RWPE2 (cell line): ENCODE data around the gene DEPDC4.
"Not testable (repeated sequence)": the region's sequence is repeated elsewhere in the genome, so short reads cannot be mapped to it uniquely, and the experiment has no call there.

Experiments used
- ATAC-seq: fragments of 200-7000 bp; cut with Tn5 transposase; 3 replicates; pipeline ENCODE4 v1.9.1; 2021; ENCODE audit warnings: low read depth
- DNase-seq: peaks from one replicate; pipeline ENCODE4 v3.0.0-alpha.2; 2020; ENCODE audit warnings: low spot score
- H3K27ac ChIP-seq: fragments of 450-650 bp; 2 replicates; pipeline ENCODE4 v1.5.1; 2017; ENCODE audit warnings: mild to moderate bottlenecking; ENCODE audit not compliant: poor library complexity, severe bottlenecking
- H3K27me3 ChIP-seq: fragments of 250-450 bp; sonication (Bioruptor Pico); 2 replicates; pipeline ENCODE4 v1.5.1; 2021; ENCODE audit warnings: mild to moderate bottlenecking, moderate library complexity; ENCODE audit not compliant: insufficient read depth, poor library complexity, severe bottlenecking
- H3K36me3 ChIP-seq: fragments of 250-450 bp; sonication (Bioruptor Pico); 2 replicates; pipeline ENCODE4 v1.5.1; 2020; ENCODE audit warnings: low read depth, mild to moderate bottlenecking, moderate library complexity
- H3K4me1 ChIP-seq: fragments of 250-450 bp; sonication (Bioruptor Pico); 2 replicates; pipeline ENCODE4 v1.5.1; 2021; ENCODE audit warnings: mild to moderate bottlenecking, moderate library complexity; ENCODE audit not compliant: insufficient read depth, poor library complexity, severe bottlenecking
- H3K4me3 ChIP-seq: fragments of 250-450 bp; sonication (Bioruptor Pico); 2 replicates; pipeline ENCODE4 v1.5.1; 2021; ENCODE audit warnings: mild to moderate bottlenecking, moderate library complexity; ENCODE audit not compliant: severe bottlenecking
- H3K9me3 ChIP-seq: fragments of 250-450 bp; sonication (Bioruptor Pico); 2 replicates; pipeline ENCODE4 v1.5.1; 2021; ENCODE audit warnings: mild to moderate bottlenecking, moderate library complexity; ENCODE audit not compliant: severe bottlenecking
- TF ChIP-seq, protein P1 (sequence below): fragments of 450-650 bp; IDR thresholded peaks from one replicate; pipeline ENCODE4 v1.5.1; 2017; ENCODE audit warnings: mild to moderate bottlenecking, moderate library complexity; ENCODE audit not compliant: poor library complexity, severe bottlenecking

DEPDC4 gene

DNA sequence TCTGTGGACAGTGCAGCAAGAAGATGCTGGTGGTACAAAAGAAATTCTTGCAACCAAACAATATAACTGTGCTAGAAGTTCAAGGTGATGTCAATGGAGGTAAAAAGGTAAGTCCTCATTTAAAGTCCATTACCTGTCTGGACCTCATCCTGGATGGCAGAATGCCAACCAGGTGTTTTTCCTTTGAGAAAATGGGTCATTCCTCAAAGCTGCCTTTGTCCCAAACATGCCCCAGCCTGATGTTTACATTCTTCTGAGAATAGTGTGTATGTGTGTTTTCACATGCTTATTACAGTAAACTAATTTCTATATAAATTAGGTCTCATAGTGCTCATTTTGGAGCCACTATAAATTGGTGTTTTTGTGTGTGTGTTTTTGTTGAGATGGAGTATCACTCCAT, 41.4 kb downstream of the DEPDC4 start:
- H3K27me3 ChIP-seq: no peaks in the 10 kb centered on the region
- H3K36me3 ChIP-seq: peaks cover 25% of the 10 kb centered on the region
- ATAC-seq: peak; percentile 63

GRCh38 chr12:100222173-100222572, 44.7 kb downstream of the DEPDC4 start:
- DNase-seq, H3K4me3 ChIP-seq, ATAC-seq, H3K27me3 ChIP-seq, H3K27ac ChIP-seq, H3K9me3 ChIP-seq: not testable (repeated sequence)
- H3K4me1 ChIP-seq: peaks cover 11% of the 10 kb centered on the region
- H3K36me3 ChIP-seq: peaks cover 58% of the 10 kb centered on the region

More for the DNA sequence above, 41.4 kb downstream of the DEPDC4 start:
- H3K4me1 ChIP-seq: peaks cover 22% of the 10 kb centered on the region
- H3K9me3 ChIP-seq: no peaks in the 10 kb centered on the region
- DNase-seq: no peak
- no peak overlapping the region for H3K4me3 ChIP-seq
- peak overlapping the region; percentile 55 for H3K27ac ChIP-seq
- TF ChIP-seq, protein P1, sequence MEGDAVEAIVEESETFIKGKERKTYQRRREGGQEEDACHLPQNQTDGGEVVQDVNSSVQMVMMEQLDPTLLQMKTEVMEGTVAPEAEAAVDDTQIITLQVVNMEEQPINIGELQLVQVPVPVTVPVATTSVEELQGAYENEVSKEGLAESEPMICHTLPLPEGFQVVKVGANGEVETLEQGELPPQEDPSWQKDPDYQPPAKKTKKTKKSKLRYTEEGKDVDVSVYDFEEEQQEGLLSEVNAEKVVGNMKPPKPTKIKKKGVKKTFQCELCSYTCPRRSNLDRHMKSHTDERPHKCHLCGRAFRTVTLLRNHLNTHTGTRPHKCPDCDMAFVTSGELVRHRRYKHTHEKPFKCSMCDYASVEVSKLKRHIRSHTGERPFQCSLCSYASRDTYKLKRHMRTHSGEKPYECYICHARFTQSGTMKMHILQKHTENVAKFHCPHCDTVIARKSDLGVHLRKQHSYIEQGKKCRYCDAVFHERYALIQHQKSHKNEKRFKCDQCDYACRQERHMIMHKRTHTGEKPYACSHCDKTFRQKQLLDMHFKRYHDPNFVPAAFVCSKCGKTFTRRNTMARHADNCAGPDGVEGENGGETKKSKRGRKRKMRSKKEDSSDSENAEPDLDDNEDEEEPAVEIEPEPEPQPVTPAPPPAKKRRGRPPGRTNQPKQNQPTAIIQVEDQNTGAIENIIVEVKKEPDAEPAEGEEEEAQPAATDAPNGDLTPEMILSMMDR: no peak

DNA sequence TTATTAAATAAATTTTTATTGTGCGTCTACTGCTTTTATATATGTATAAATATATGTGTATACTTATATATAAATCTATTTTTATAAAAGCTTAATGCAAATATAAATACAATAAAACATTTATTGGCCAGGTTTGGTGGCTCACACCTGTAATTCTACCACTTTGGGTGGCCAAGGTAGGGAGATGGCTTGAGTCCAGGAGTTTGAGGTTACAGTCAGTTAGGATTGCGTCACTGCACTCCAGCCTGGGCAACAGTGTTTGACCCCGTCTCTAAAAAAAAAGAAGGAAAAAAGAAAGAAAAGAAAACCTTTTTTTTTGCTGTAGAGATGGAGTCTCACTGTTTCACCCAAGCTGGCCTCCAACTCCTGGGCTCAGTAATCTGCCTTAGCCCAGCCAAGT, 45.4 kb downstream of the DEPDC4 start:
- Histone ChIP-seq H3K27ac (no peak overlapping the region), H3K9me3 (no peaks in the 10 kb centered on the region), H3K36me3 (peaks cover 64% of the 10 kb centered on the region), H3K4me3 (no peak overlapping the region), H3K27me3 (no peaks in the 10 kb centered on the region), H3K4me1 (peaks cover 11% of the 10 kb centered on the region)
- TF ChIP-seq, protein P1: no peak
- DNase-seq: no peak
- no peak for ATAC-seq

- TF ChIP-seq, protein P1: no peak
- H3K27ac ChIP-seq: no peak overlapping the region
- no peaks in the 10 kb centered on the region for H3K4me1 ChIP-seq
- no peak for ATAC-seq
- no peaks in the 10 kb centered on the region for H3K27me3 ChIP-seq
- no peak overlapping the region for H3K4me3 ChIP-seq
- no peaks in the 10 kb centered on the region for H3K9me3 ChIP-seq
- peaks cover 81% of the 10 kb centered on the region for H3K36me3 ChIP-seq
- no peak for DNase-seq
Measured at GRCh38 chr12:100219328-100220109, 47.4 kb downstream of the DEPDC4 start.

- Histone ChIP-seq H3K36me3 (peaks cover 89% of the 10 kb centered on the region), H3K27me3 (no peaks in the 10 kb centered on the region), H3K4me3 (no peak overlapping the region), H3K4me1 (no peaks in the 10 kb centered on the region), H3K9me3 (no peaks in the 10 kb centered on the region), H3K27ac (no peak overlapping the region)
- no peak for ATAC-seq
- TF ChIP-seq, protein P1: no peak
- DNase-seq: no peak
Measured at GRCh38 chr12:100216337-100216736, 50.5 kb downstream of the DEPDC4 start.
